K562 treated with DMSO at 1 percent for 12 hours (cell line): Measurements from ENCODE around the gene IRGC. TPM values are rescaled to one million over a fixed set of nuclear protein-coding genes. Genes with fewer than 3 reads are reported as not detected.

Experiments used
- total RNA-seq: library from RNA; unstranded; fragments of 300-600 nt; gene quantifications from 2 replicates; pipeline ENCODE4 v1.2.3, GENCODE V29; 2022; ENCODE audit not compliant: insufficient read depth

The IRGC gene
- total RNA-seq, result not detected in 2 replicates

GRCh38 chr19:43715776-43716175 lies at the start of gene IRGC:
Gene IRGC (plus strand): TSS chr19:43716076. CDS start chr19:43718559, 2,483 bp downstream.

DNA sequence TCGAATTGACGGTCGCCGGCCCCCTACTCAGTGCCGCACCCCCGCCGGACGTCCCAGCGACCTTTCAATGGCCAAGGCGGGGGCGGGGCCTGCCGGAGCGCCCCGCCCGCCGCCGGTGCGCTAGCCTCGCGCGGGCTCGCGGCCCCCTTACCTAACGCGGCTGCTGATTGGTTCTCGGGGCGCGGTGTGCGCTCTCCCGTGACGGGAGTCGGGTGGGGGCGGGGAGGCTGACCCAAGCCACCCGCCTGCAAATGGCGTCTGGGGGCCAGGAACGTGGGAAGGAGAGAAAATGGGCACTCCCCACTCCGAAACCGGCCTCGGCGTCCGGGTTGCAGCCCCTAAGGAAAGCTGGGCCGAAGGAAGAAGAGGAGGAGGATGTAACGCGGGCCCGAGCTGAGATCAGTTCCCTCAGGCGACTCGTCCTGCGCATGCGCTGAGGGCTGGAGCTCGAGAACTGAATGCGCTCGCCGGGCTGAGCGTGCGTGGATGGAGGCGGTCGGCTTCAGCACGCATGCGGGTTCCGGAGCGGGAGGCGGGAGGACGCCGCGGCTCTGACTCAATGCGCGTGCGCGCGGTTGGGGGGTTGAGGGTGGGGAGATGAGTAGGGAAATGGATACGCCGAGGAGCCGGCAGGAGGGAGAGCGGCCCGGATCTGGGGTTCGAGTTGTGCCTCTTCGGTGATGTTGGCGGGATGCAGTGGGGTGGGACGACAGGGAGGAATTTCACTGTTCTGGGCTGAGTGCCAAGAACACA lies 38.8 kb downstream of the IRGC start, which contains the start of gene SMG9:
Gene SMG9, minus strand, starts transcription at position 460 of the 753 bp plus-strand sequence. CDS start 4,221 bp downstream, outside the sequence.

Other genes with a start within 250 kb of the IRGC start
- gene PHLDB3, start 211.3 kb upstream of the IRGC start, total RNA-seq, result 15.2 and 18.9 TPM in 2 replicates
- gene ETHE1, start 188.9 kb upstream of the IRGC start, total RNA-seq, result 25.9 and 37.1 TPM in 2 replicates
- 1.9 TPM in 1 of 2 replicates, not detected in the other for gene ZNF575, start 182.9 kb upstream of the IRGC start, total RNA-seq
- gene XRCC1, start 140.5 kb upstream of the IRGC start, total RNA-seq, result 33.6 and 58.9 TPM in 2 replicates
- gene PINLYP, start 140.3 kb upstream of the IRGC start, total RNA-seq, result 2.2 and 4.5 TPM in 2 replicates
- 3.6 and 7.0 TPM in 2 replicates for gene IRGQ, start 119.9 kb upstream of the IRGC start, total RNA-seq
- 11.0 and 15.2 TPM in 2 replicates for gene ZNF576, start 119.5 kb upstream of the IRGC start, total RNA-seq
- gene SRRM5, start 104.0 kb upstream of the IRGC start, total RNA-seq, result 0.57 and 1.8 TPM in 2 replicates
- 61.7 and 81.6 TPM in 2 replicates for gene ZNF428, start 96.4 kb upstream of the IRGC start, total RNA-seq
- 3.4 and 5.0 TPM in 2 replicates for gene CADM4, start 76.2 kb upstream of the IRGC start, total RNA-seq
- gene PLAUR, start 45.9 kb upstream of the IRGC start, total RNA-seq, result 22.5 and 28.7 TPM in 2 replicates
- 24.8 and 38.4 TPM in 2 replicates for gene SMG9, start 38.9 kb downstream of the IRGC start, total RNA-seq
- 8.2 and 11.0 TPM in 2 replicates for gene KCNN4, start 64.9 kb downstream of the IRGC start, total RNA-seq
- gene LYPD5, start 86.4 kb downstream of the IRGC start, total RNA-seq, result 1.4 TPM in 1 of 2 replicates, not detected in the other
- gene ZNF283, start 111.2 kb downstream of the IRGC start, total RNA-seq, result 1.5 and 5.6 TPM in 2 replicates
- gene ZNF404, start 167.9 kb downstream of the IRGC start, total RNA-seq, result 1.1 and 1.2 TPM in 2 replicates
- 1.6 and 7.4 TPM in 2 replicates for gene ZNF45, start 219.2 kb downstream of the IRGC start, total RNA-seq
- 0.60 TPM in 1 of 2 replicates, not detected in the other for gene ZNF221, start 235.2 kb downstream of the IRGC start, total RNA-seq